ENCODE results near the gene CYTH1. TPM values are rescaled to one million over a fixed set of nuclear protein-coding genes. Genes with fewer than 3 reads are reported as not detected.

CYTH1 gene
- total RNA-seq, 4 donors from 2014 or later, result 6.2 to 56.1 (median 44.3) TPM

- H3K9me3 ChIP-seq, result no peaks in the 10 kb centered on the region
- intact Hi-C loops (cut with DNase I; ENCODE audit: low total_unique reads), result no loop called here
- no peaks in the 10 kb centered on the region for H3K27me3 ChIP-seq
- H3K36me3 ChIP-seq, result no peaks in the 10 kb centered on the region
- no peak overlapping the region for H3K4me3 ChIP-seq
- no peak for DNase-seq
- no peaks in the 10 kb centered on the region for H3K4me1 ChIP-seq
- no peak overlapping the region for H3K27ac ChIP-seq
- no peak for TF ChIP-seq POLR2A (IDR thresholded peaks at IDR 0.05)
- TF ChIP-seq, protein P1, sequence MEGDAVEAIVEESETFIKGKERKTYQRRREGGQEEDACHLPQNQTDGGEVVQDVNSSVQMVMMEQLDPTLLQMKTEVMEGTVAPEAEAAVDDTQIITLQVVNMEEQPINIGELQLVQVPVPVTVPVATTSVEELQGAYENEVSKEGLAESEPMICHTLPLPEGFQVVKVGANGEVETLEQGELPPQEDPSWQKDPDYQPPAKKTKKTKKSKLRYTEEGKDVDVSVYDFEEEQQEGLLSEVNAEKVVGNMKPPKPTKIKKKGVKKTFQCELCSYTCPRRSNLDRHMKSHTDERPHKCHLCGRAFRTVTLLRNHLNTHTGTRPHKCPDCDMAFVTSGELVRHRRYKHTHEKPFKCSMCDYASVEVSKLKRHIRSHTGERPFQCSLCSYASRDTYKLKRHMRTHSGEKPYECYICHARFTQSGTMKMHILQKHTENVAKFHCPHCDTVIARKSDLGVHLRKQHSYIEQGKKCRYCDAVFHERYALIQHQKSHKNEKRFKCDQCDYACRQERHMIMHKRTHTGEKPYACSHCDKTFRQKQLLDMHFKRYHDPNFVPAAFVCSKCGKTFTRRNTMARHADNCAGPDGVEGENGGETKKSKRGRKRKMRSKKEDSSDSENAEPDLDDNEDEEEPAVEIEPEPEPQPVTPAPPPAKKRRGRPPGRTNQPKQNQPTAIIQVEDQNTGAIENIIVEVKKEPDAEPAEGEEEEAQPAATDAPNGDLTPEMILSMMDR (IDR thresholded peaks at IDR 0.05), result no peak
These were observed 140.8 kb downstream of the CYTH1 start for GRCh38 chr17:78641243-78641642.

- intact Hi-C loops (cut with DNase I; ENCODE audit: low total_unique reads), result no loop called here
- no peak for TF ChIP-seq POLR2A (IDR thresholded peaks at IDR 0.05)
- TF ChIP-seq, protein P1 (IDR thresholded peaks at IDR 0.05), result no peak
- H3K9me3 ChIP-seq, result no peaks in the 10 kb centered on the region
These were observed 141.4 kb downstream of the CYTH1 start for GRCh38 chr17:78640700-78641099.

DNA sequence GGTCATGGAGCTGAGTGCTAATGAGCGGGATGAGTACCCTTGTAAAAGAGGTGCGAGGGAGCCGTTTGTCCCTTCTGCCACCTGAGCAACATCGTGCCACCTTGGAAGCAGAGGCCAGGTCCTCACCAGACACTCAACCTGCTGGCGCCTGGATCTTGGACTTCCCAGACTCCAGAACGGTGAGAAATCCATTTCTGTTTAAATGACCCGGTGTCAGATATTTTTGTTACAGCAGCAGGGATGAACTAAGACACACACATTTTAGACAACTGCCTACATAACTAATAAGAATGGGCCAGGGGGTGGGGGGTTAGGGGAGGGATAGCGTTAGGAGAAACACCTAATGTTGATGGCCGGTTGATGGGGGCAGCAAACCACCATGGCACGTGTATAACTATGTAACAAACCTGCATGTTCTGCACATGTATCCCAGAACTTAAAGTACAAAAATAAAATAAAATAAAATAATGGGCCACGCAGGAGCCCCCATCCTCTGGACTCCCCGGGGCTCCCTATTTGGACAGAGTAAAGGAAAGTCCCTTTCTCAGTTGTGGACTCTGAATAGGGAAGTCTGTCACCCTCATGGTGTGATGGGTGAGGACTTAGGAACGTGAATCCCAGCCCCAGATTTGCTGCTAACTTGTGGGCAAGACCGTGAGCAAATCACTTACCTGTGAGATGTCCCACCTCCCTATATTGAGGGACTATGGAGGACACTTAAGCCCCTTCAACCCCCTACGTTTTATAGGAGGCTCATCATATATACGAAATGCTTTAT lies 144.2 kb downstream of the CYTH1 start:
- no peak for DNase-seq
- intact Hi-C loops (cut with DNase I; ENCODE audit: low total_unique reads), result no loop called here

More at GRCh38 chr17:78640700-78641099, 141.4 kb downstream of the CYTH1 start:
- Histone ChIP-seq H3K27me3 (no peaks in the 10 kb centered on the region), H3K4me3 (no peak overlapping the region), H3K27ac (no peak overlapping the region), H3K36me3 (no peaks in the 10 kb centered on the region), H3K4me1 (no peaks in the 10 kb centered on the region)
- DNase-seq, result no peak

GRCh38 chr17:78637146-78637545 lies 144.9 kb downstream of the CYTH1 start:
- intact Hi-C loops (cut with DNase I; ENCODE audit: low total_unique reads), result no loop called here
- Histone ChIP-seq H3K4me3 (no peak overlapping the region), H3K9me3 (no peaks in the 10 kb centered on the region), H3K27ac (no peak overlapping the region), H3K27me3 (no peaks in the 10 kb centered on the region), H3K4me1 (no peaks in the 10 kb centered on the region), H3K36me3 (no peaks in the 10 kb centered on the region)
- TF ChIP-seq, protein P1 (IDR thresholded peaks at IDR 0.05), result no peak
- no peak for TF ChIP-seq POLR2A (IDR thresholded peaks at IDR 0.05)
- DNase-seq, result no peak

More for the DNA sequence above, 144.2 kb downstream of the CYTH1 start:
- H3K36me3 ChIP-seq, result no peaks in the 10 kb centered on the region
- no peak for TF ChIP-seq POLR2A (IDR thresholded peaks at IDR 0.05)
- TF ChIP-seq, protein P1 (IDR thresholded peaks at IDR 0.05), result no peak
- no peaks in the 10 kb centered on the region for H3K4me1 ChIP-seq
- H3K4me3 ChIP-seq, result no peak overlapping the region
- H3K27ac ChIP-seq, result no peak overlapping the region
- H3K27me3 ChIP-seq, result no peaks in the 10 kb centered on the region
- no peaks in the 10 kb centered on the region for H3K9me3 ChIP-seq

DNA sequence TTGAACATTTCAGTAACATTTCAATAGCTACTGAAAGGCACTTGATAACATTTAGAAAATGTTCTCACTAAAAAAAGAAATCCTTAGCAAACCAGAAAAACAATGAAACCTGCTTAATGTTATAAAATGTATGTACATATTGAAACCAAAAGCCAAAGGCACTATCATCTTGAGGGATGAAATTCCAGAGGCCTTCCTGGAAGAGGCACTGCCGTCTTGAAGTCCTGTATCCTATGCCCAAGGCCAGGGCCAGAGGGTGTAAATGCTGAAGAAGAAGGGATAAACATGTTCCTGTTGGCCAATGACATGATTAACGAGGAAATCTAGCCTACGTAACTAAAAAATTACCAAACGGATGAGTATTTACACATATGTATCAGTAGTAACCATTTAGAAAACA lies 147.9 kb downstream of the CYTH1 start:
- no peak overlapping the region for H3K4me3 ChIP-seq
- H3K4me1 ChIP-seq, result no peaks in the 10 kb centered on the region
- H3K9me3 ChIP-seq, result no peaks in the 10 kb centered on the region
- intact Hi-C loops (cut with DNase I; ENCODE audit: low total_unique reads), result no loop called here
- H3K27me3 ChIP-seq, result no peaks in the 10 kb centered on the region
- no peak for TF ChIP-seq POLR2A (IDR thresholded peaks at IDR 0.05)
- no peak overlapping the region for H3K27ac ChIP-seq
- no peak for DNase-seq
- H3K36me3 ChIP-seq, result no peaks in the 10 kb centered on the region
